Left ventricle myocardium inferior (tissue), 1 donor: ENCODE data around the gene SANBR. TPM values are rescaled to one million over a fixed set of nuclear protein-coding genes. Genes with fewer than 3 reads are reported as not detected.
"Not testable (repeated sequence)": the region's sequence is repeated elsewhere in the genome, so short reads cannot be mapped to it uniquely, and the experiment has no call there.

ENCODE experiments used
- DNase-seq: peaks from one replicate; pipeline ENCODE4 v3.0.0-alpha.2; 2020
- H3K27ac ChIP-seq: fragments of 200-600 bp; replicated peaks from 2 replicates; pipeline ENCODE4 v1.8.0; 2021
- H3K27me3 ChIP-seq: fragments of 200-600 bp; 2 replicates; pipeline ENCODE4 v1.8.0; 2021; ENCODE audit warnings: low read depth
- H3K36me3 ChIP-seq: fragments of 200-600 bp; 2 replicates; pipeline ENCODE4 v1.8.0; 2021
- H3K4me1 ChIP-seq: fragments of 200-600 bp; 2 replicates; pipeline ENCODE4 v1.8.0; 2021
- H3K4me3 ChIP-seq: fragments of 200-600 bp; 2 replicates; pipeline ENCODE4 v1.8.0; 2021; ENCODE audit warnings: mild to moderate bottlenecking, moderate library complexity
- H3K9me3 ChIP-seq: fragments of 200-600 bp; replicated peaks from 2 replicates; pipeline ENCODE4 v1.8.0; 2021
- intact Hi-C: fragments of 100-400 bp; cut with micrococcal nuclease; formaldehyde crosslinking; loops from one replicate; pipeline ENCODE4 v1.11.0; 2022
- total RNA-seq: library from RNA; stranded (reverse); fragmentation: NEBNext Ultra II Directional; extraction: Animal tissue kit (Norgen Biotek cat#: 25700); gene quantifications from one replicate; pipeline ENCODE4 v1.2.1, GENCODE V29; 2021
- TF ChIP-seq, protein P1 (sequence below): fragments of 200-600 bp; IDR thresholded peaks from 2 replicates; pipeline ENCODE4 v1.8.0; 2021; ENCODE audit warnings: antibody characterized with exemption, mild to moderate bottlenecking, borderline replicate concordance
- donor health status: DM: no; HTN: yes; CAD: no; lungs with severe emphysema.

Gene SANBR
- total RNA-seq, 1 donor from 2014 or later, result 6.8 TPM

DNA sequence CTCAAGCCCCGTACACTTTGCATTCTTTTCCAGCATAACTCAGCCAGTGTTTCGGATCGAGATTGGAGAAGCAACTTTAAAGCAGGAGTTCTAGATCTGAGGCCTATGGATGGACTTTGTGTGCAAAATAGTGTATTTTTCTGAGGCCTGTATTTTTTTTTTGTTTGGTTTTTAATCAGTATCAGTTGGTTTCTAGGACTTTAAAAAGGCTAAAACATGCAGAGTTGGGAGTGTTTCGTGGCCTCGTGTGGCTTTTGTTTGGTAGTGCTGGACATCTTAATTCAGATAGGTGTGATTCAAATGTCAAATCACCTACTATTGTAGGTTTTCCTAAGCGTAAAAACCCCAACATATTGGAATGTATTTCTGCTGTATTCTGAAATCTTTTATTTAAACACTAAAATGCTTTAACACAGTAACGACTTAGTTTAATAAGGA lies 47.3 kb upstream of the SANBR start:
- no peaks in the 10 kb centered on the region for H3K27me3 ChIP-seq
- H3K4me1 ChIP-seq, result peaks cover 65% of the 10 kb centered on the region
- TF ChIP-seq, protein P1, sequence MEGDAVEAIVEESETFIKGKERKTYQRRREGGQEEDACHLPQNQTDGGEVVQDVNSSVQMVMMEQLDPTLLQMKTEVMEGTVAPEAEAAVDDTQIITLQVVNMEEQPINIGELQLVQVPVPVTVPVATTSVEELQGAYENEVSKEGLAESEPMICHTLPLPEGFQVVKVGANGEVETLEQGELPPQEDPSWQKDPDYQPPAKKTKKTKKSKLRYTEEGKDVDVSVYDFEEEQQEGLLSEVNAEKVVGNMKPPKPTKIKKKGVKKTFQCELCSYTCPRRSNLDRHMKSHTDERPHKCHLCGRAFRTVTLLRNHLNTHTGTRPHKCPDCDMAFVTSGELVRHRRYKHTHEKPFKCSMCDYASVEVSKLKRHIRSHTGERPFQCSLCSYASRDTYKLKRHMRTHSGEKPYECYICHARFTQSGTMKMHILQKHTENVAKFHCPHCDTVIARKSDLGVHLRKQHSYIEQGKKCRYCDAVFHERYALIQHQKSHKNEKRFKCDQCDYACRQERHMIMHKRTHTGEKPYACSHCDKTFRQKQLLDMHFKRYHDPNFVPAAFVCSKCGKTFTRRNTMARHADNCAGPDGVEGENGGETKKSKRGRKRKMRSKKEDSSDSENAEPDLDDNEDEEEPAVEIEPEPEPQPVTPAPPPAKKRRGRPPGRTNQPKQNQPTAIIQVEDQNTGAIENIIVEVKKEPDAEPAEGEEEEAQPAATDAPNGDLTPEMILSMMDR, result no peak
- H3K36me3 ChIP-seq, result peaks cover 22% of the 10 kb centered on the region
- peak overlapping the region; percentile 93 for H3K27ac ChIP-seq
- peak overlapping the region; percentile 97 for H3K4me3 ChIP-seq
- no peak for DNase-seq
- H3K9me3 ChIP-seq, result no peaks in the 10 kb centered on the region
- intact Hi-C loops, result no loop called here

DNA sequence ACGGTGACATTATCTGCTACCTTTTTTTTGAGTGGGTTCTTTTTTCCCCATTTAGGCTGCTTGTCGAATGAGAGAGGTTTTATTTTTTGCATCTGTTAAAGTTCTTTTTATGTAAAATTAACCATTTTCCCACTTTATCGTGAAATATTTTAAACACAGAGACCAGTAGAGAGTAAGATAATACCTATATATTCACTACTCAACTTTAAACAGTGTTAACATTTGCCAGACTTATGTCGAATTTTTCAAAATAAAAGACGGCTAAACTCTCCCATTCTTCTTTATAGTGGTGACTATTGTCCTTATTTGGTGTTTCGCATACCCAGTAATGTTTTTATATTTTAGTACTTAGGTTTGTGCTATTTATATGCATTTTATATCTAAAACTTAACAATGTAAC lies 46.9 kb upstream of the SANBR start:
- TF ChIP-seq, protein P1, result no peak
- Histone ChIP-seq H3K27me3 (no peaks in the 10 kb centered on the region), H3K4me1 (peaks cover 65% of the 10 kb centered on the region), H3K27ac (peak overlapping the region; percentile 93), H3K4me3 (peak overlapping the region; percentile 97), H3K9me3 (no peaks in the 10 kb centered on the region), H3K36me3 (peaks cover 22% of the 10 kb centered on the region)
- DNase-seq, result no peak
- intact Hi-C loops, result no loop called here

DNA sequence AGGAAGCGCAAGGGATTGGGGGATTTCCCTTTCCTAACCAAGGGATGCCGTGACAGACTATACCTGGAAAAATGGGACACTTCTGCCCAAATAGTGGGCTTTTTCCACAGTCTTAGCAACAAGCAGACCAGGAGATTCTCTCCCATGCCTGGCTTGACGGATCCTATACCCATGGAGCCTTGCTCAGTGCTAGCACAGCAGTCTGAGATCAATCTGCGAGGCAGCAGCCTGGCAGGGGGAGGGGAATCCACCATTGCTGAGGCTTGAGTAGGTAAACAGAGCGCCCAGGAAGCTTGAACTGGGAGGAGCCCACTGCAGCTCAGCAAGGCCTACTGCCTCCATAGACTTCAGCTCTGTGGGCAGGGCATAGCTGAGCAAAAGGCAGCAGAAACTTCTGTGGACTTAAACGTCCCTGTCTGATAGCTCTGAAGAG lies 44.4 kb upstream of the SANBR start:
- peaks cover 22% of the 10 kb centered on the region for H3K36me3 ChIP-seq
- intact Hi-C loops, result no loop called here
- H3K4me1 ChIP-seq, result peaks cover 62% of the 10 kb centered on the region
- no peak overlapping the region for H3K4me3 ChIP-seq
- no peak overlapping the region for H3K27ac ChIP-seq
- TF ChIP-seq, protein P1, result no peak
- DNase-seq, result no peak
- H3K27me3 ChIP-seq, result no peaks in the 10 kb centered on the region
- H3K9me3 ChIP-seq, result no peaks in the 10 kb centered on the region

DNA sequence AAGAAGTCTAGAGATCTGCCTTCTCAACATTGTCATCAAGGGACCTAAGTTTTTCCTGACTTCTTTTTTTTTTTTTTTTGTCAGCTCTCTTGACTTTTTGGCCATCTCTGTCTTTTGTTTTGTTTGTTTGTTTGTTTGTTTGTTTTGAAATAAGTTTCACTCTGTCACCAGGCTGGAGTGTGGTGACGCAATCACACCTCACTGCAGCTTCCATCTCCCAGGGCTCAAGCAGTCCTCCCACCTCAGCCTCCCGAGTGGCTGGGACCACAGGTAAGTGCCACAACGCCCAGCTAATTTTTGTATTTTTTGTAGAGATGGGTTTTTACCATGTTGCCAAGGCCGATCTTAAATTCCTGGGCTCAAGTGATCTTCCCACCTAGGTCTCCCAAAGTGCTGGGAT lies 42.0 kb upstream of the SANBR start:
- Histone ChIP-seq H3K4me1 (peaks cover 48% of the 10 kb centered on the region), H3K4me3 (no peak overlapping the region), H3K9me3 (no peaks in the 10 kb centered on the region), H3K27me3 (no peaks in the 10 kb centered on the region), H3K36me3 (peaks cover 22% of the 10 kb centered on the region), H3K27ac (no peak overlapping the region)
- DNase-seq, result no peak
- intact Hi-C loops, result no loop called here
- TF ChIP-seq, protein P1, result no peak

DNA sequence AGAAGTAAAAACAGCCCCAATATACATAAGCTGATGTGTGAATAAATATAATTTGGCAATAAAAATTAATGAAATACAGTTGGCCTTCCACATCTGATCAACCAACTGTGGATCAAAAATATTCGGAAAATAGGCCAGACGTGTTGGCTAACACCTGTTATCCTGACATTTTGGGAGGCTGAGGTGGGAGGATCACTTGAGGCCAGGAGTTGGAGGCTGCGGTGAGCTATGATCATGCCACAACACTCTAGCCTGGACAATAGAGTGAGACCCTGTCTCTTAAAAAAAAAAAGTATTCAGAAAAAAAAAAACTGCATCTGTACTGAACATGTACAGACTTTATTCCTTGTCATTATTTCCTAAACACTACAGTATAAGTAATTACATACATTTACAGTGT lies 36.1 kb upstream of the SANBR start:
- Histone ChIP-seq H3K27me3 (no peaks in the 10 kb centered on the region), H3K27ac (no peak overlapping the region), H3K36me3 (peaks cover 38% of the 10 kb centered on the region), H3K4me1 (peaks cover 25% of the 10 kb centered on the region), H3K4me3 (no peak overlapping the region), H3K9me3 (no peaks in the 10 kb centered on the region)
- intact Hi-C loops, result no loop called here
- DNase-seq, result no peak
- TF ChIP-seq, protein P1, result no peak

DNA sequence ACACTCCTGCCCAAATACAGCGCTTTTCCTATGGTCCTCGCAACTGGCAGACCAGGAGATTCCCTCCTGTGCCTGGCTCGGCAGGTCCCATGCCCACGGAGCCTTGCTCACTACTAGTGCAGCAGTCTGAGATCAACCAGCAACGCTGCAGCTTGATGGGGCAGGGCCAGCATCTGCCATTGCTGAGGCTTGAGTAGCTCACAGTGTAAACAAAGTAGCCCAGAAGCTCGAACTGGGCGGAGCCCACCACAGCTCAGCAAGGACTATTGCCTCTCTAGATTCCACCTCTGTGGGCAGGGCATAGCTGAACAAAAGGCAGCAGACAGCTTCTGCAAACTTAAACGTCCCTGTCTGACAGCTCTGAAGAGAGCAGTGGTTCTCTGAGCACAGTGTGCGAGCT lies 31.1 kb upstream of the SANBR start:
- H3K4me3 ChIP-seq, H3K27ac ChIP-seq, intact Hi-C loops, H3K27me3 ChIP-seq, H3K4me1 ChIP-seq, DNase-seq, H3K9me3 ChIP-seq: not testable (repeated sequence)
- peaks cover 53% of the 10 kb centered on the region for H3K36me3 ChIP-seq

DNA sequence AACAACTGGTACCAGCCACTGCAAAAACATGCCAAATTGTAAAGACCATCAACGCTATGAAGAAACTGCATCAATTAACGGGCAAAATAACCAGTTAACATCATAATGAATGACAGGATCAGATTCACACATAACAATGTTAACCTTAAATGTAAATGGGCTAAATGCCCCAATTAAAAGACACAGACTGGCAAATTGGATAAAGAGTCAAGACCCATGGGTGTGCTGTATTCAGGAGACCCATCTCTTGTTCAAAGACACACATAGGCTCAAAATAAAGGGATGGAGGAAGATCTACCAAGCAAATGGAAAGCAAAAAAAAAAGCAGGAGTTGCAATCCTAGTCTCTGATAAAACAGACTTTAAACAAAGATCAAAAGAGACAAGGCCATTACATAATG lies 29.0 kb upstream of the SANBR start:
- H3K36me3 ChIP-seq, result peaks cover 43% of the 10 kb centered on the region
- H3K4me3 ChIP-seq, H3K27ac ChIP-seq, intact Hi-C loops, H3K27me3 ChIP-seq, H3K9me3 ChIP-seq, H3K4me1 ChIP-seq, DNase-seq: not testable (repeated sequence)
